Measurements from ENCODE around the gene IFI27. TPM values are rescaled to one million over a fixed set of nuclear protein-coding genes. Genes with fewer than 3 reads are reported as not detected.
A peak's percentile ranks its signal among the peaks of the same experiment; 100 is the strongest.

Gene IFI27
- polyA plus RNA-seq, 2 of the 4 experiments (the other 2 are of a cell fraction), result 0.76 to 2.2 TPM

GRCh38 chr14:94080621-94081385 is 29.7 kb upstream of the IFI27 start, which contains the start of the genes DDX24 and IFI27L1 (continued):
- TF ChIP-seq ELK1 (IDR thresholded peaks at IDR 0.05; ENCODE audit: low read depth, low read length), result no peak
- peak; percentile 86 for TF ChIP-seq POLR2A (IDR thresholded peaks at IDR 0.05; ENCODE audit: low read length)
- peak; percentile 52; the same call in 1 of the 2 replicates for TF ChIP-seq MAX (IDR thresholded peaks at IDR 0.05)
- TF ChIP-seq RAD21 (conservative IDR thresholded peaks at IDR 0.05 in 1 of 2, IDR thresholded peaks at IDR 0.05 in 1 of 2), result no peak
- TF ChIP-seq MYC (IDR thresholded peaks at IDR 0.05; ENCODE audit: borderline replicate concordance, low read length), result peak; percentile 54; the same call in 1 of the 2 replicates
- TF ChIP-seq EP300 (IDR thresholded peaks at IDR 0.05), result no peak
- no peak for TF ChIP-seq NFE2L2 (conservative IDR thresholded peaks at IDR 0.05; ENCODE audit: low read length)
- no peak for TF ChIP-seq POLR2AphosphoS2 (conservative IDR thresholded peaks at IDR 0.05; ENCODE audit: low read length)
- TF ChIP-seq HOXA7 (CRISPR knock-in tag; IDR thresholded peaks at IDR 0.05), result no peak
- TF ChIP-seq HES2 (IDR thresholded peaks at IDR 0.05), result no peak
- TF ChIP-seq HEYL (CRISPR knock-in tag; IDR thresholded peaks at IDR 0.05), result no peak
- peak; percentile 38; the same call in 1 of the 3 replicates for TF ChIP-seq BCL3 (IDR thresholded peaks at IDR 0.05)
- TF ChIP-seq KDM1A (IDR thresholded peaks at IDR 0.05; ENCODE audit: low read depth), result no peak
- no peak for TF ChIP-seq TFCP2L1 (CRISPR knock-in tag; IDR thresholded peaks at IDR 0.05)
- no peak for TF ChIP-seq CHD4 (IDR thresholded peaks at IDR 0.05; ENCODE audit: borderline replicate concordance)
- no peak for TF ChIP-seq ZC3H11A (IDR thresholded peaks at IDR 0.05)

GRCh38 chr14:94081386-94081820 is 29.1 kb upstream of the IFI27 start:
- CTCF ChIA-PET, result interaction anchor here (1.1 to 1.3 kb wide), 2 partner anchors 18 to 141 kb away, joined by 3 read pairs; no protein-coding TSS in a partner anchor
- peak overlapping the region; percentile 89 for H3K4me3 ChIP-seq
- peaks cover 14% of the 10 kb centered on the region for H3K4me1 ChIP-seq
- peaks cover 9% of the 10 kb centered on the region; the same call in 2 of the 3 replicates for H3K9me3 ChIP-seq
- POLR2A ChIA-PET, result interaction anchor here (0.8 to 1.4 kb wide), 6 partner anchors 14 to 55 kb away, joined by 3 to 6 read pairs (median 3); partner anchors contain the start of gene IFI27L2
- WGBS (ENCODE audit: missing lambda C conversion rate), result 11% methylated on average over 19 of the region's 19 CpGs
- H3K4me2 ChIP-seq, result peak overlapping the region; percentile 72
- FAIRE-seq (no peak), DNase-seq (ENCODE audit: low read depth in 1 of 2, low spot score in 1 of 2) (no peak), ATAC-seq (peak; percentile 13 to 16; a peak in 3 of 6 replicates)
- no peak for TF ChIP-seq CBX2 (IDR thresholded peaks at IDR 0.05; ENCODE audit: borderline replicate concordance, low read depth)
- no peak for TF ChIP-seq HOXA7 (CRISPR knock-in tag; IDR thresholded peaks at IDR 0.05)
- TF ChIP-seq ZFP36 (IDR thresholded peaks at IDR 0.05; ENCODE audit: borderline replicate concordance, partially characterized antibody), result no peak
- TF ChIP-seq RAD21 (conservative IDR thresholded peaks at IDR 0.05 in 1 of 2, IDR thresholded peaks at IDR 0.05 in 1 of 2), result no peak
- peak overlapping the region; percentile 80 to 91 for H3K27ac ChIP-seq

GRCh38 chr14:94087891-94088290 is 22.6 kb upstream of the IFI27 start:
- Histone ChIP-seq H3K4me3 (no peak overlapping the region), H3K4me1 (no peaks in the 10 kb centered on the region), H3K9me3 (no peaks in the 10 kb centered on the region), H3K27ac (no peak overlapping the region), H3K4me2 (no peak overlapping the region)
- 88% methylated on average over 4 of the region's 4 CpGs for WGBS (ENCODE audit: missing lambda C conversion rate)
- FAIRE-seq, result no peak
- CTCF ChIA-PET, result interaction anchor here (1.6 kb wide), 1 partner anchor 148 kb away, joined by 3 read pairs; no protein-coding TSS in a partner anchor
- ATAC-seq, result no peak
- POLR2A ChIA-PET, result no interaction called here
- no peak for DNase-seq (ENCODE audit: low read depth in 1 of 2, low spot score in 1 of 2)
- TF ChIP-seq FOSB (CRISPR knock-in tag; IDR thresholded peaks at IDR 0.05) (no peak), GATA3 (IDR thresholded peaks at IDR 0.05; ENCODE audit: borderline replicate concordance) (no peak), BCL3 (IDR thresholded peaks at IDR 0.05) (no peak), HMGXB4 (CRISPR knock-in tag; IDR thresholded peaks at IDR 0.05; ENCODE audit: borderline replicate concordance) (no peak), HOXB5 (CRISPR knock-in tag; IDR thresholded peaks at IDR 0.05) (no peak), PHF8 (IDR thresholded peaks at IDR 0.05; ENCODE audit: borderline replicate concordance, low read depth) (no peak), CHD4 (IDR thresholded peaks at IDR 0.05; ENCODE audit: borderline replicate concordance) (no peak), HDAC2 (IDR thresholded peaks at IDR 0.05) (no peak), ZNF302 (CRISPR knock-in tag; IDR thresholded peaks at IDR 0.05) (no peak), RAD21 (conservative IDR thresholded peaks at IDR 0.05 in 1 of 2, IDR thresholded peaks at IDR 0.05 in 1 of 2) (no peak), MAZ (IDR thresholded peaks at IDR 0.05; ENCODE audit: borderline replicate concordance, low read depth, low read length) (no peak), RCOR1 (IDR thresholded peaks at IDR 0.05; ENCODE audit: low read depth, low read length) (no peak), MAFK (IDR thresholded peaks at IDR 0.05; ENCODE audit: partially characterized antibody) (no peak), NPAS2 (CRISPR knock-in tag; IDR thresholded peaks at IDR 0.05; ENCODE audit: borderline replicate concordance) (no peak)

Measured in A549 (cell line).